Measurements from ENCODE around the gene ANGPTL7. TPM values are rescaled to one million over a fixed set of nuclear protein-coding genes. Genes with fewer than 3 reads are reported as not detected.

Gene ANGPTL7
- total RNA-seq, 2 donors from 2014 or later, result 3.6 to 4.9 TPM

GRCh38 chr1:11211461-11211860 lies 22.3 kb downstream of the ANGPTL7 start:
- Histone ChIP-seq H3K4me3 (no peak overlapping the region), H3K36me3 (replicated peaks in 1 of 2; ENCODE audit: insufficient read depth in 1 of 2, low read depth in 2 of 2) (peaks cover 9 to 32% of the 10 kb centered on the region in 2 donors), H3K9me3 (no peaks in the 10 kb centered on the region), H3K27me3 (no peaks in the 10 kb centered on the region), H3K4me1 (no peaks in the 10 kb centered on the region), H3K27ac (no peak overlapping the region)
- DNase-seq (no peak), ATAC-seq (no peak)
- intact Hi-C loops (cut with DNase I), result no loop called here
- WGBS, 2 donors, result 98% methylated on average over 4 of the region's 4 CpGs
- no peak for TF ChIP-seq POLR2A (IDR thresholded peaks at IDR 0.05)
- TF ChIP-seq CTCF (IDR thresholded peaks at IDR 0.05), result no peak

- ATAC-seq (no peak), DNase-seq (no peak)
- Histone ChIP-seq H3K9me3 (no peaks in the 10 kb centered on the region), H3K27ac (no peak overlapping the region), H3K4me3 (no peak overlapping the region), H3K4me1 (no peaks in the 10 kb centered on the region), H3K27me3 (no peaks in the 10 kb centered on the region), H3K36me3 (replicated peaks in 1 of 2; ENCODE audit: insufficient read depth in 1 of 2, low read depth in 2 of 2) (peaks cover 9 to 32% of the 10 kb centered on the region in 2 donors)
- 93 to 95% methylated on average over 11 to 12 of the region's 12 CpGs for WGBS, 2 donors
- TF ChIP-seq CTCF (IDR thresholded peaks at IDR 0.05), result no peak
- no peak for TF ChIP-seq POLR2A (IDR thresholded peaks at IDR 0.05)
- intact Hi-C loops (cut with DNase I), result no loop called here
These were observed 22.9 kb downstream of the ANGPTL7 start for GRCh38 chr1:11211925-11212587.

- whole genome bisulfite sequencing, 2 donors, result 64 to 83% methylated on average over 3 of the region's 3 CpGs
- no peak for DNase-seq
- H3K27ac ChIP-seq, result no peak overlapping the region
- H3K36me3 ChIP-seq (replicated peaks in 1 of 2; ENCODE audit: insufficient read depth in 1 of 2, low read depth in 2 of 2), result peaks cover 9 to 22% of the 10 kb centered on the region in 2 donors
- TF ChIP-seq POLR2A (IDR thresholded peaks at IDR 0.05), result no peak
- TF ChIP-seq CTCF (IDR thresholded peaks at IDR 0.05), result no peak
- H3K27me3 ChIP-seq, result no peaks in the 10 kb centered on the region
- no peak for ATAC-seq
- intact Hi-C loops (cut with DNase I), result no loop called here
- no peak overlapping the region for H3K4me3 ChIP-seq
- H3K9me3 ChIP-seq, result no peaks in the 10 kb centered on the region
- no peaks in the 10 kb centered on the region for H3K4me1 ChIP-seq
These were observed 25.7 kb downstream of the ANGPTL7 start for GRCh38 chr1:11214698-11215380.

DNA sequence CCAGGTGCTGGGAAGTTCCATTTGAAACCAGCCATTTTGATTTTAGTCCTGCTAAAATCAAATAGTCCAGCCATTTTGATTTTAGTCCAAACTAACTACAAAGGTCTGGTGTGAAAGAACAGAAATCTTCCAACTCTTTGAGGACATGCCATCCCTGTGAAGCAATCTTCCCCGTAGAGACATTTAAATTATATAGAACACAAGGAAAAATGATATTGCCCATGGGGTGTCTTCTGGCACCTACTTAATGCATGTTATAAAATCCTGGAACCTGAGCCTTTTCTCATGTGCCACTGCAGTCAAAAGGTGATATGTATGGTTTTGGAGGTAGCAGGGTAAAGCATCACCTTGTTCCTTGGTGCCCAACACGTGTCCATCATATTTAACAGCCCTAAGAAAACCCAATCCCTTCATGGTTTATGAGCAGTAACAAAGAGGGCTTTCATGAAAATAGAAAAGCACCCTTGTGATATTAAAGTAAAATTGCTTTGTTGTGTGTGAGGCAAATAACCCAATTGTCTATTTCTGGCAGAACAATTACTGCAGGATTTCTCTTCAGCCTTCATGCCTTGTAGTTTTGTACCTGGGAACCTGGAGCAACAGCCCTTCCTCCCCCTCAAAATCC lies 26.3 kb downstream of the ANGPTL7 start:
- no peak for TF ChIP-seq POLR2A (IDR thresholded peaks at IDR 0.05)
- no peak for TF ChIP-seq CTCF (IDR thresholded peaks at IDR 0.05)
- Histone ChIP-seq H3K36me3 (replicated peaks in 1 of 2; ENCODE audit: insufficient read depth in 1 of 2, low read depth in 2 of 2) (peaks cover 9 to 21% of the 10 kb centered on the region in 2 donors), H3K27me3 (no peaks in the 10 kb centered on the region), H3K27ac (no peak overlapping the region), H3K4me1 (no peaks in the 10 kb centered on the region), H3K9me3 (no peaks in the 10 kb centered on the region), H3K4me3 (no peak overlapping the region)
- no peak for DNase-seq
- ATAC-seq, result no peak
- intact Hi-C loops (cut with DNase I), result no loop called here
- 78 to 81% methylated on average over 2 of the region's 2 CpGs for WGBS, 2 donors
